AG04449 (cell line): ENCODE measurements around the gene TOR1A.
A peak's percentile ranks its signal among the peaks of the same experiment; 100 is the strongest.

Experiments
- CTCF ChIA-PET: fragments of 350-600 bp; formaldehyde crosslinking; extraction: SDS; loops from one replicate; lab custom pipeline; 2021; ENCODE audit warnings: antibody characterized with exemption; lab: Yijun Ruan, JAX
- POLR2A ChIA-PET: fragments of 400-600, 350-600 bp; formaldehyde crosslinking; extraction: SDS; loops from one replicate; lab custom pipeline; 2020; ENCODE audit warnings: antibody characterized with exemption, inconsistent platforms; lab: Yijun Ruan, JAX
- DNase-seq: peaks from one replicate; pipeline ENCODE4 v3.0.0-alpha.2; 2010; ENCODE audit warnings: low read depth, low spot score
- H3K4me3 ChIP-seq: 2 replicates; pipeline ENCODE4 v1.5.1; 2011; ENCODE audit warnings: low read depth, mild to moderate bottlenecking, control low read depth, low read length
- TF ChIP-seq, protein P1 (sequence below): IDR thresholded peaks from one replicate; pipeline ENCODE4 v1.5.1; 2011; ENCODE audit warnings: mild to moderate bottlenecking, moderate library complexity, low read length, control low read depth, inconsistent platforms; ENCODE audit not compliant: insufficient read depth; ENCODE audit errors: missing control alignments

TOR1A gene

DNA sequence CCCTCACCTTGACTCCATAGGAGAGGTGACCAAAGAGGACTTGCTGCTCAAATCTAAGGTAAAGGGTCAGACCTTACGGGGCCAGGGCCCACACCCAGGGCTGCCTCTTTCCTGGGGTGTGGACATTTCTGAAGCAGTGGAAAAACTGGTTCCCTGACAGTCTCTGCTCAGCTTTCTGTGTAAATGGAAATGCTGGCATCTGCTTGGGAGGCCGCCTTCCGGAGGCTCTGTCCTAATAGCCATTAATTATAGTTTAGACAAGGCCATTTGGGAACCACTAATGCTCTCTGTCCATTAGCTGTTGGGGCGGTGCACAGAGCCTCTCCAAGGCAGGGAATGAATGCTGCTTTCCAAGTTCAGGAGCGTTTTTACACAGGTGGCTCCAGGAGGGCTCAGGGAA, 28.6 kb upstream of the TOR1A start:
- TF ChIP-seq, protein P1, sequence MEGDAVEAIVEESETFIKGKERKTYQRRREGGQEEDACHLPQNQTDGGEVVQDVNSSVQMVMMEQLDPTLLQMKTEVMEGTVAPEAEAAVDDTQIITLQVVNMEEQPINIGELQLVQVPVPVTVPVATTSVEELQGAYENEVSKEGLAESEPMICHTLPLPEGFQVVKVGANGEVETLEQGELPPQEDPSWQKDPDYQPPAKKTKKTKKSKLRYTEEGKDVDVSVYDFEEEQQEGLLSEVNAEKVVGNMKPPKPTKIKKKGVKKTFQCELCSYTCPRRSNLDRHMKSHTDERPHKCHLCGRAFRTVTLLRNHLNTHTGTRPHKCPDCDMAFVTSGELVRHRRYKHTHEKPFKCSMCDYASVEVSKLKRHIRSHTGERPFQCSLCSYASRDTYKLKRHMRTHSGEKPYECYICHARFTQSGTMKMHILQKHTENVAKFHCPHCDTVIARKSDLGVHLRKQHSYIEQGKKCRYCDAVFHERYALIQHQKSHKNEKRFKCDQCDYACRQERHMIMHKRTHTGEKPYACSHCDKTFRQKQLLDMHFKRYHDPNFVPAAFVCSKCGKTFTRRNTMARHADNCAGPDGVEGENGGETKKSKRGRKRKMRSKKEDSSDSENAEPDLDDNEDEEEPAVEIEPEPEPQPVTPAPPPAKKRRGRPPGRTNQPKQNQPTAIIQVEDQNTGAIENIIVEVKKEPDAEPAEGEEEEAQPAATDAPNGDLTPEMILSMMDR, result no peak

DNA sequence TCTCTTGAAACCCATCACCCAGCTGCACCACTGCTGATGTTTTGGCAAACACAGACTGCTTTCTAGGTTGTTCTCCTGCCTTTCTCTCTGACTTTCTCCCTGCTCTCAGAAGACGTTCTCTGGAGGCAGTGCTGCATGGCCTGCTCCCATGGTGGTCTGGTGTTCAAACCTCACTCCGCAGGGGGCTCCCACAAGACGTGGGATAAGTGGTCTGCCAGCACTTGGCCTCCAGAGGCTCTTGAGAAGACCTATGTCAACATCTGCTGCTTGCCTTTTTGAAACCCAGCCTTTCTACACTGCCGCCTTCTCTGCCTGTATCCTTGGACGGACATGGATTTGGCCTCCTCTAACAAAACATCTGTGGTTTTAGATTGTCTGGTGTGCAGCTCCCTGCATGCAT, 27.9 kb upstream of the TOR1A start:
- DNase-seq, result no peak
- H3K4me3 ChIP-seq, result no peak overlapping the region
- TF ChIP-seq, protein P1, result no peak
- ChIA-PET POLR2A (interaction anchor here (1.0 kb wide), 1 partner anchor 13 kb away, joined by 3 read pairs; no protein-coding TSS in a partner anchor), CTCF (interaction anchor here (1.0 kb wide), 1 partner anchor 10 kb away, joined by 3 read pairs; no protein-coding TSS in a partner anchor)

More for the DNA sequence above, 28.6 kb upstream of the TOR1A start:
- H3K4me3 ChIP-seq, result no peak overlapping the region
- ChIA-PET CTCF (no interaction called here), POLR2A (no interaction called here)
- no peak for DNase-seq

DNA sequence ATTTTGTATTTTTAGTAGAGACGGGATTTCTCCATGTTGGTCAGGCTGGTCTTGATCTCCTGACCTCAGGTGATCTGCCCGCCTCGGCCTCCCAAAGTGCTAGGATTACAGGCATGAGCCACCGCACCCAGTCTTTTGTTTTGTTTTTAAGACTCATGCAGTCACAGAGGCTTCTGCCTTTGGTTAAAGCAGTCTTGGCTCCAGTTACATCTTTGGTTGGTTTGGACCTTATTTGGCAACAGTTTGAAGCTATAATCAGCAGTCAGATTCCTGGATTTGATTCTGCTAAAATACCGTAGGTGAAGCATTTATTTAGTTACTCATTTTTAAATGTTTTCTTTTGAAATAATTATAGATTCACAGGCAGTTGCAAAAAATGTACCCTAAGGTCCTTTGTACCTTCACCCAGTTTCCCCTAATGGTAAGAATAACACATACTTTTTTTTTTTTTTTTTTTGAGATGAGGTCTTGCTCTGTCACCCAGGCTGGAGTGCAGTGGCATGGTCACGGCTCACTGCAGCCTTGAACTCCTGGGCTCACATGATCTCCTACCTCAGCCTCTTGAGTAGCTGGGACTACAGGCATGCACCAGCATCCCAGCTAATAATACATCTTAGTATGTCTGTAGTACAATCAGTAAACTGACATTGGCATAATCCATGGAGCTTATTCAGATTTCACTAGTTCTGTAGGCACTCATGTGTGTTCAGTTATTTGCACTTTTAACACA, 27.1 kb upstream of the TOR1A start:
- H3K4me3 ChIP-seq, result no peak overlapping the region
- ChIA-PET POLR2A (interaction anchor here (1.0 kb wide), 1 partner anchor 12 kb away, joined by 3 read pairs; no protein-coding TSS in a partner anchor), CTCF (interaction anchor here (1.0 kb wide), 1 partner anchor 10 kb away, joined by 3 read pairs; no protein-coding TSS in a partner anchor)
- TF ChIP-seq, protein P1, result no peak
- peak; percentile 10 for DNase-seq

DNA sequence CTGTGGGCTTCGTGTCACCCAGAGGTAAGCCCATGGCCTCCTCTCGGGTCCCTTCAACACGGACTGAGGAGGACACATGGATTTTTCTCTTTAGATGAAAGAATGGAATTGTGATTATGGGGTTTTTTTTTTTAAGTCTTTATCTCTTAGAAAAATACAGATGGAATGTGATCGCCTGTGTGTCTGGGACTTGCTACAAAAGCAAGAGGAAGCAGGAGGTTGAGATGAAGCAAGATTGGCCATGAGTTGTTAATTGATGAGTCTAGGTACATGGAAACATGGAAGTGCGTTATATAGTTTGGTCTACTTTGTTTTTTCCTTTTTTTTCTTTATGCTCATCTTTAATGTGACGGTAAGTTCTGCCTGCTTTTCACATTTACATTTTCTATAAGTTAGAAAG, 26.0 kb upstream of the TOR1A start:
- H3K4me3 ChIP-seq, result no peak overlapping the region
- ChIA-PET POLR2A (no interaction called here), CTCF (interaction anchor here (1.9 kb wide), 1 partner anchor 10 kb away, joined by 5 read pairs; no protein-coding TSS in a partner anchor)
- TF ChIP-seq, protein P1, result no peak
- no peak for DNase-seq

DNA sequence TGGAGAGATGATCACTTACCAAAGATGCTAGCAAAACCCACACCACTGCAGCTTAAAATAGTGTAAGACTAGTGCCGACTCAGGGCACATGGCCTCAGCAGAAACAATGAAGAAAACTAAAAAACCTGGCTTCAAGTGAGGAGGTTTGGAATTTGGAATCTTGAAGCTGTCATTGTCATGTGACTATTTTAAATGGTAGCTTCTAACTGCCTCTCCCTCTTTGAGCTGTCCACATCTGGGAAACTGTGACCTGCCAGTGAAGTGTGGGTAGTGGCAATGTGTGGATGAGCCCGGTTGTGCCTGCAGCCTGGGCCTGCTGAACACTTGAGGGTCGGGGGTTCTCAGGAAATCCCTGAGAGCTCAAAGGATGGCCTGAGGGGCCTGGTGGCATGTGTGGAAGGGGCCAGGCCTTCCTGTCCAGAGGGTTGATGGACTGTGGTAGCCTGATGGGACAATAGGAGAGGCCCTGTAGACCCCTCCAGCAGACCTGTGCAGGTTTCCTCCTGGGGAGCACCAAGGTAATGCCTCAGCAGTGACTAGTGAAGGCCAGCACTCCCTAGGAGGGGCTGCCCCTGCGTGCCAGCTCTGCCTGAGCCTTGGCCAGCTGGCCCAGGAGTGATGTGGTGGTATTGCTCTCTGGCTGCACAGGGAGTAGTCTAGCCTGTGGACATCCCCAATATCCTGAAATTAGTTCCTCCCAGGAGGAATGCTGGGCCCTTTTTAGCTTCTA, 24.9 kb upstream of the TOR1A start:
- ChIA-PET CTCF (interaction anchor here (0.5 to 1.9 kb wide), 4 partner anchors 11 to 834 kb away, joined by 3 to 5 read pairs (median 3); no protein-coding TSS in a partner anchor), POLR2A (no interaction called here)
- DNase-seq, result no peak
- TF ChIP-seq, protein P1, result no peak
- H3K4me3 ChIP-seq, result no peak overlapping the region

DNA sequence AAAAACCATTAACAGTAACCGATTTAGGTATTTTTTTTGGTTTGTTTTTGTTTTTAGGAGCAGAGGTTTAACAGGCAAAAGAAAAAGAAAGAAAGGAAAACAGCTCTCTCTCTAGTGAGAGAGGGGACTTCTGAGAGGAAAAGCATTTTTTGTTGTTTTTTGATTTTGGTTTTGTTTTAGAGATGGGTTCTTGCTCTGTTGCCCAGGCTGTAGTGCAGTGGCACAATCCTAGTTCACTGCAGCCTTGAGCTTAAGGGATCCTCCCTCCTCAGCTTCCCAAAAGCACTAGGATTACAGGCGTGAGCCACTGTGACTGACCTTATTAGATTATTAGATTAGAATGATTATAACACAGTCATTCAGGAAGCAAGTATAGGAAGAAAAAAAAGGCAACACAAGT, 21.4 kb upstream of the TOR1A start:
- H3K4me3 ChIP-seq, result no peak overlapping the region
- TF ChIP-seq, protein P1, result no peak
- POLR2A ChIA-PET, result no interaction called here
- CTCF ChIA-PET, result no interaction called here
- no peak for DNase-seq
